Esophagus squamous epithelium (tissue), 4 donors: ENCODE data around the gene TNNI2.

Experiments used
- POLR2A ChIP-seq, 4 donors: fragments of 450-650 bp; IDR thresholded peaks; one replicate each; pipeline ENCODE4 v1.6.1; 2017; ENCODE audit warnings: antibody characterized with exemption in 4 of 4, mild to moderate bottlenecking in 4 of 4, moderate library complexity in 3 of 4
- TF ChIP-seq, protein P1 (sequence below), 6 experiments: fragments of 450-650 bp in 4 of 6; fragments of 200-600 bp in 2 of 6; sonication (generic) in 2 of 6; IDR thresholded peaks; one replicate each; pipeline ENCODE4 v1.5.1; 2016 to 2019; ENCODE audit warnings: antibody characterized with exemption in 6 of 6, mild to moderate bottlenecking in 4 of 6, moderate library complexity in 4 of 6

DNA sequence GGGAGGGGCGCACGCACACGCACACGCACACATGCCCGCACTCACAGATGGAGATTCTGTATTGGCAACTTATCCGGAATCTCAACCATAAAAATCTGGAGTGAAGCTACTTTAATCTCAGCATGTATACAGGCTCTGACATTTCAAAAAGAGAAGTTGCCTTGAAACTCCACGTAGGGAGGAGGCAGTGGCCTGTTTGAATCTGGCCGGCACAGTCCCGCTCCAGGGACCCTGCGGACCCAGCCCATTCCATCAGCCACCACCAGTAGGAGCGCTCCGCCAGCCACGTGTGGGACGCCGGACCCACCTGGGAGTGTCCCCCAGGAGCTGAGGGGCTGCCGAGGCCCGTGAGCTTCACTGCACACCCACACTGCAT is 5.9 kb upstream of the TNNI2 start:
- TF ChIP-seq, protein P1, sequence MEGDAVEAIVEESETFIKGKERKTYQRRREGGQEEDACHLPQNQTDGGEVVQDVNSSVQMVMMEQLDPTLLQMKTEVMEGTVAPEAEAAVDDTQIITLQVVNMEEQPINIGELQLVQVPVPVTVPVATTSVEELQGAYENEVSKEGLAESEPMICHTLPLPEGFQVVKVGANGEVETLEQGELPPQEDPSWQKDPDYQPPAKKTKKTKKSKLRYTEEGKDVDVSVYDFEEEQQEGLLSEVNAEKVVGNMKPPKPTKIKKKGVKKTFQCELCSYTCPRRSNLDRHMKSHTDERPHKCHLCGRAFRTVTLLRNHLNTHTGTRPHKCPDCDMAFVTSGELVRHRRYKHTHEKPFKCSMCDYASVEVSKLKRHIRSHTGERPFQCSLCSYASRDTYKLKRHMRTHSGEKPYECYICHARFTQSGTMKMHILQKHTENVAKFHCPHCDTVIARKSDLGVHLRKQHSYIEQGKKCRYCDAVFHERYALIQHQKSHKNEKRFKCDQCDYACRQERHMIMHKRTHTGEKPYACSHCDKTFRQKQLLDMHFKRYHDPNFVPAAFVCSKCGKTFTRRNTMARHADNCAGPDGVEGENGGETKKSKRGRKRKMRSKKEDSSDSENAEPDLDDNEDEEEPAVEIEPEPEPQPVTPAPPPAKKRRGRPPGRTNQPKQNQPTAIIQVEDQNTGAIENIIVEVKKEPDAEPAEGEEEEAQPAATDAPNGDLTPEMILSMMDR (IDR thresholded peaks at IDR 0.05): no peak
- TF ChIP-seq POLR2A (IDR thresholded peaks at IDR 0.05): no peak
